MM.1S (cell line): Measurements from ENCODE around the gene MED14.
"Not testable (repeated sequence)": the region's sequence is repeated elsewhere in the genome, so short reads cannot be mapped to it uniquely, and the experiment has no call there.

Source experiments
- EZH2 ChIP-seq: fragments of 300-600 bp; sonication (generic); optimal IDR thresholded peaks from 2 replicates; pipeline ENCODE3; 2017; ENCODE audit warnings: low read depth, mild to moderate bottlenecking, antibody characterized with exemption, low read length, mixed read lengths
- EZH2phosphoT487 ChIP-seq: fragments of 300-600 bp; sonication (generic); IDR thresholded peaks from 2 replicates; pipeline ENCODE4 v1.6.1; 2018; ENCODE audit warnings: antibody characterized with exemption, low read length
- TF ChIP-seq, protein P1 (sequence below): fragments of 300-600 bp; sonication (generic); IDR thresholded peaks from 2 replicates; pipeline ENCODE4 v1.5.1; 2016; ENCODE audit warnings: antibody characterized with exemption, low read length, mixed read lengths

DNA sequence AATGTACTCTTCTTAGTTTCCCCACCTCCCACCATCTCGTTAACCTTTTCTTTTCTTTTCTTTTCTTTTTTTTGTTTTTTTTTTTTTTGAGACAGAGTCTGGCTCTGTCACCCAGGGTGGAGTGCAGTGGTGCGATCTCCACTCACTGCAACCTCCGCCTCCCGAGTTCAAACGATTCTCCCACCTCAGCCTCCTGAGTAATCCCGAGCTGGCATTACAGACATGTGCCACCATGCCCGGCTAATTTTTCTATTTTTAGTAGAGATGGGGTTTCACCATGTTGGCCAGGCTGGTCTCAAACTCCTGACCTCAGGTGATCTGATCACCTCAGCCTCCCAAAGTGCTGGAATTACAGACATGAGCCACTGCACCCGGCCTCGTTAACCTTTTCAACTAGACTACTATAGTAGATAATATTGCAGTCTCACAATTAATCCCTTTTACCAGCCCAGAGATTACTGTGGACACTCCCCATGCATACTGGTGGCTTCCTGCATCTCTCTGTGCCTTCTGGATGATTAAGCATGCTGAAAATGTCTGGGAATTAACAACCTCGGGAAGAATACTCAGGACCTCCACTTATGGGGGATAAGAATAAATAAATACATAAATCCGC lies 47.4 kb upstream of the MED14 start:
- TF ChIP-seq, protein P1, sequence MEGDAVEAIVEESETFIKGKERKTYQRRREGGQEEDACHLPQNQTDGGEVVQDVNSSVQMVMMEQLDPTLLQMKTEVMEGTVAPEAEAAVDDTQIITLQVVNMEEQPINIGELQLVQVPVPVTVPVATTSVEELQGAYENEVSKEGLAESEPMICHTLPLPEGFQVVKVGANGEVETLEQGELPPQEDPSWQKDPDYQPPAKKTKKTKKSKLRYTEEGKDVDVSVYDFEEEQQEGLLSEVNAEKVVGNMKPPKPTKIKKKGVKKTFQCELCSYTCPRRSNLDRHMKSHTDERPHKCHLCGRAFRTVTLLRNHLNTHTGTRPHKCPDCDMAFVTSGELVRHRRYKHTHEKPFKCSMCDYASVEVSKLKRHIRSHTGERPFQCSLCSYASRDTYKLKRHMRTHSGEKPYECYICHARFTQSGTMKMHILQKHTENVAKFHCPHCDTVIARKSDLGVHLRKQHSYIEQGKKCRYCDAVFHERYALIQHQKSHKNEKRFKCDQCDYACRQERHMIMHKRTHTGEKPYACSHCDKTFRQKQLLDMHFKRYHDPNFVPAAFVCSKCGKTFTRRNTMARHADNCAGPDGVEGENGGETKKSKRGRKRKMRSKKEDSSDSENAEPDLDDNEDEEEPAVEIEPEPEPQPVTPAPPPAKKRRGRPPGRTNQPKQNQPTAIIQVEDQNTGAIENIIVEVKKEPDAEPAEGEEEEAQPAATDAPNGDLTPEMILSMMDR = not testable (repeated sequence)
- not testable (repeated sequence) for TF ChIP-seq EZH2, EZH2phosphoT487
